Hematopoietic multipotent progenitor cell treated with erythropoietin and hydrocortisone succinate and interleukin-3 and kit ligand, for 8 days (in vitro differentiated cells): ENCODE data around the gene FRY.
"Not testable (repeated sequence)": the region's sequence is repeated elsewhere in the genome, so short reads cannot be mapped to it uniquely, and the experiment has no call there.

Experiments used
- DNase-seq: peaks from one replicate; pipeline ENCODE4 v3.0.0-alpha.2; 2015

Gene FRY

DNA sequence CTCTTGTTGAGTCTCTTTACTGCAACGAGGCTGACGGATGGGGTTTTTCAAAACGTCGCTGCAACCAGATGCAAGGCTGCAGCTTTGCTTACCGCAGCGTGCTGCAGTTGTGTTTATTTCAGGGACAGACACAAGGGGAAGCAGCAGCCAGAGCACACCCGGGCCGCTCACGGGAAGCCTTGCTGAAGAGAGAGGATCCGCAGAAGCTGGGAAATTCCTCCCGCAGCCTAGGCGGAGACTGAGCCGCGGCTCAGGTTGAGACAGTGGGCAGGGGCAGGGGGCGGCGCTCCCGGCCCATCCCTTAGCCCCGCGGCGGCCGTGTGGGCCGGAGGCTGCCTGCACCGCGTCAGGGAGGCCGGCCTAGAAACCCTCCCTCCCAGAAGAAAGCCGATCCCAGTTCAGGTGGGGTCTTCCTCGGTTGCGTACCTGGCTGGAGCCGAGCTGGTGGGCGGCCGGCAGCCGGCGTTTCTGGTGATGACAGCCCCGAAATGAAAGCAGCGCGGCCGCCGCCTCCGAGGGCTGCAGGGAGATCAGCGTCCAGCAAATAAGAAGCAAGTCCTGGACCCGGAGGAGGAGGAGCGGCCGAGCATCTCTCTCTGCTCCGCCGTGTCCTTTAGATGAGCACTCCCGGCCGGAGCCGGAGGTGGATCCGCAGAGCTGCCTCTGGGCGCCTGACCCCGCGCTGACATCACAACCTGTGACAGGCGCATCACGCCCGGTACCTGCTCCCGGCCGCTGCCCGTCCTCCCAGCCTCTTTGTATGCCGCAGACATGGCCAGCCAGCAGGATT, at the start of gene FRY:
TSS of gene FRY (plus strand) at position 750 of the 790 bp plus-strand sequence. CDS start at position 772, 22 bp downstream.
- DNase-seq: peak; percentile 35

DNA sequence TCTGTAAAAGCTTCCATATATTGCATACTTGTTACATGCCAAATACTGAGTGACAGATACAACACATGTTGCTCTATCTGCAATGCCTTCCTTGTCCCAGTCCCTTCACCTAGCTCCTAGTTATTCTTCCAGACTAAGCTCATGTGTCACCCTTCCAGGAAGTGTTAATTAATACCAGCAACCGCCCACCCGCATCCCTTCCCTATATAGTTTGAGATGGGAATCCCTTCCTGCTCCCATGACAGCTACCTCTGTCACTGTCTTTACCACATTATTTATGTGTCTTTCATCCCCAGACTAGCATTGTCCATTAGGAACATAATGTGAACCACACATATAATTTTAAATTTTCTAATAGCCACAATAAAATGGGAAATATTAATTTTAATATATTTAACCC, 49.5 kb upstream of the FRY start:
- no peak for DNase-seq

DNA sequence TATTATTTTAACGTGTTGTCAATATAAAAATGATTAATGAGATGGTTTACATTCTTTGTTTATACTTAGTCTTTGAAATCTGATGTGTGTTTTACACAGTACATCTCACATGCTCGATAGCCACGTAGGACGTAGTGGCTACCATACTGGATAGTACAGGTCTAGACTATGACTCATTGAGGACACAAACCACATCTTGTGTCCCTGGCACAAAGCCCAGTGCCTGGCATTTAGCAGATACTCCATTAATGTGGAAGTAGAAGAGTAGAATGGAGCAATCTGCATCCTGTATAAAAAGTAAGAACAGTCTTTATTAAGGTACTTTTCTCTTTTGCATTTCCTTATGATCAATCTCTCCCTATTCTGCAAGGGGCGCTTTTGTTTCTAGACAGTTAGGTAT, 49.0 kb upstream of the FRY start:
- DNase-seq: peak; percentile 91

DNA sequence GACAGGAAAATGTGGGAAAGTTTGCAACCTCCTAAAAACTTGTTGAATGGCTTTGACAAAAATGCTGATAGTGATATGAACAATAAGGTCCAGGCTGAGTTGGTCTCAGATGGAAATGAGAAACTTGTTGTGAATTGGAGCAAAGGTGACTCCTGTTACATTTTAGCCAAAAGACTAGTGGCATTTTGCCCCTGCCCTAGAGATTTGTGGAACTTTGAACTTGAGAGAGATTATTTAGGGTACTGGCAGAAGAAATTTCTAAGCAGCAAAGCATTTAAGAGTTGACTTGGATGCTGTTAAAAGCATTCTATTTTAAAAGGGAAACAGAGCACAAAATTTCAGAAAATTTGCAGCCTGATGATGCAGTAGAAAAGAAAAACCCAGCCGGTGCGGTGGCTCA, 47.9 kb upstream of the FRY start:
- DNase-seq: not testable (repeated sequence)

DNA sequence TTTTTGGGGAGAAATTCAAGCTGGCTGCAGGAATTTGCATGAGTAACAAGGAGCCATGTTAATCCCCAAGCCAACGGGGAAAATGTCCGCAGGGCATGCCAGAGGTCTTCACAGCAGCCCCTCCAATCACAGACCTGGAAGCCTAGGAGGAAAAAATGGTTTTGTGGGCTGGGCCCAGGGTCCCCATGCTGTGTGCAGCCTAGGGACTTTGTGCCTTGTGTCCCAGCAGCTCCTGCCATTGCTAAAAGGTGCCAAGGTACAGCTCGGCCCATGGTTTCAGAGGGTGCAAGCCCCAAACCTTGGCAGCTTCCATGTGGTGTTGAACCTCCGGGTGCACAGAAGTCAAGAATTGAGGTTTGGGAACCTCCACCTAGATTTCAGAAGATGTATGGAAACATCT, 47.2 kb upstream of the FRY start:
- DNase-seq: not testable (repeated sequence)

DNA sequence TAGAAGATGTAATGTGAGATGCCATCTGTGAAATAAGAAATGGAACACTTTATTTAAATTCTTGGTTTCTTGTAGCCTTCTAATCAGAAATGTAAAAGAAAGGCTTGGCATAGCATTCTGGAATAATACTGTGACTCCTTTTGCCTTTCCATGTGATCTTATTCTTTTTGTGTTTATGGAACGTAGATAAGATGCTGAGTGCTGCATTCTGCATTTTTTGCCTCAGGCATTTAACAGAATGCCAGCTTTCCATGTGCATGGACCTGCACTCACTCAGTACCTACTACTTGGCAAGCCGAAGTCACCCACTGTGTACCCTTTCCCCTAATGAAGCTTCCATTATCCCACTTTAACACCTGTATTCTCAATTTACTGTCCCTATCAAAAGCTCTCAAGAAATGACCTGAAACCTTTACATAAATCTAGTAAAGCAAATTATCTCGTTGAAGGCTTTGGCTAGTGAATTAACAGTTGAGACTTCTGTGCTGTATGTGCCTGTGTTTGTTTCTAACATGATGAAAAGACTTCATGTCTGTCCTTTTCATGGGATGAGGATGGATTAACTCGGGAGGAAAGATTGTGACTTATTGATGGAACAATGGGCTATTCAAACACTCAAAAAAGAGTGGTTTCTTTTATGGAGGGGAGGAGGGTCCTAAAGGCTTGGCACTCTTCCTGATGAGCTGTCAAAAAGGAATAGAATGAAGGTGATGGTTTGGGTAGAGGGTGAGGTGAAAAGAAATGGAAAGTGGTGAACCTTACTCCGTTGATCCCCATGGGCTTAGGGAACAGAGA, 44.7 kb upstream of the FRY start:
- DNase-seq: no peak

DNA sequence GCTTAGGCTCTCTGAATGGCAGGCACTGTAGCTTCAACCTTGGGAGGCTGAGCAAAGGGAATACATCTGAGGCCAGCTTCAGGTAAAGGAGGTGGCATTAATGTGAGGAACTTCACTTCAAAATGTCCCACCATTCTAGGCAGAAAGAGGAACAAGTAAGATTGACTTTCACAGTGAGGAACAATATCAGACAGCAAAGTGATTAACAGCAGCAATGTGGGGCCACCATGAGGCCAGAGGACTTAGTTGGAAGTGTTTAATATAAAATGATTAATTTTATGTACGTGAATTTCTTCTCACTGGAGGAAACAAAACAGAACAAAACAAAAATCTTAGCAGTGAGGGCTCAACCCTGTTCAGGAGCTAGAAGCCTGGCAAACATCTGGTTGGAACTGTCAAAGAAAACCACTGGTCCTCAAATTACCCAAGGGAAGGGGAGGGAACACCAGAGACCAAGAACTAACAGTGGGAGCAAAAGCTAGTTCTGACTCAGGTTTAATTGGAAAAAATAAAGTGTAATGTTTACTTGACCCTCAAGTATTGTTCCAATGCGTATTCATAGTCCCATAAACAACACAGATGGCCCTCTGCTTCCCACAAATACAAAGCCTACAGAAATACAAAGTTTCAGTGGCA, 43.9 kb upstream of the FRY start:
- DNase-seq: no peak

DNA sequence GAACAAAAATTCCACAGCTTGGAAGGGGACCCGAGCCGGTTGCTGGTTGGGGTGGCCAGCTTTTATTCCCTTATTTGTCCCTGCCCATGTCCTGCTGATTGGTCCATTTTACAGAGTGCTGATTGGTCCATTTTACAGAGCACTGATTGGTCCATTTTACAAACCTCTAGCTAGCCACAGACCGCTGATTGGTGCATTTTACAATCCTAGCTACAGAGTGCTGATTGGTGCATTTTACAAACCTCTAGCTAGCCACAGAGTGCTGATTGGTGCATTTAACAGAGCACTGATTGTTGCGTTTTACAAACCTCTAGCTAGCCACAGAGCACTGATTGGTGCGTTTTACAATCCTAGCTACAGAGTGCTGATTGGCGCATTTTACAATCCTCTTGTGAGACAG, 37.2 kb upstream of the FRY start:
- DNase-seq: not testable (repeated sequence)

DNA sequence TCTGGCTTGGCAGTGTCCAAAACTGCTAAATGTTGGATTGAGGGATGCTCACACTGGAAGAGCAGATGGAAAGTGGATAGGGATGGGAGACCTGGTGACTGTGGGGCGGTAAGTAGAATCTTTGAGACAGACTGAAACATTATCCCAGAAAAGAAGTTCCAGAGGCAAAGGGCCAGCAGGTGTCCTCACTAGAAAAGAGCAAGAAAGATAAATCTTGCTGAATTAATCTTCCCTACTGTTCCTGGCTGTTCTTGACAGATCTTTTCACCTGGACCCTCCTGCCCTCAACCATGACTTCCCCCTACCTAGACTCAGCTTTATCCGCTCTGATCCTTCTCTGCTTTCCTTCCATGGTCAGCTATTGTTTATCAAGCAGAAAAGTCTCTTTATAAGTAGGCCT, 35.0 kb upstream of the FRY start:
- no peak for DNase-seq

DNA sequence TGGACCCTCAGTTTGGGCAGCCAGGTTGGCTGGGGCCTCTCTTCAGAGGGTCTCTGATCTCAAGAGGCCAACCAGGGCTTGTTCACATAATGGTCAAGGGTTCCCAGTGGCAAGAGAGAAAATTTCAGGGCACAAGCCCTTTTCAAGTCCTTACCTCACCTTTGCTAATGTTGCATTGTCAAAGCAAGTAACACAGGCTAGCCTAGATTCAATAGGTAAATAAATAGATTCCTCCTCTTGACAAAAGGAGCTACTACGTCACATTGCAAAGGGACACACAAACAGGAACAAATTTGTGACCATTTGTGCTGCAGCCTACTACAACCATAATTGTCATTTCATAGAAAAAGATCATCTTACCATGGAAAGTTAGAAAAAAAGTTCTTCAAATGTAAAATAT, 33.9 kb upstream of the FRY start:
- DNase-seq: no peak

DNA sequence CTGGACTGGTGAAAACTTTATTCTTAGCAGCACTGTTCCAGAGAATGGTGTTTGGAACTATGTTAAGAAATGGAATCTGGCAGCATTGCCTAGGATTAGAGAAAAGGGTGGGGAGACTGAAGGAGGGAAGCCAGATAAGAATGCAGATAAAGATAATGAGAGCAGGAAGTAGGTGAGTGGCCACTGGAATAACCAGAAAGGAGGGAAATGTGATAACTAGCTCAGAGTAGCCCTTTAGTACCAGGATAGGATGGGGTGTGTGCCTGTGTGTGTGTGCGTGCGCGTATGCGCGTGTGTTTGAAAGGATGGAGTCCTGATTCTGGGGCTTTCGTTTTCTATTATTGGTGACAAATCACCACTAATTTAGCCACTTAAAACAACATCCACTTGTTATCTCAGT, 33.4 kb upstream of the FRY start:
- no peak for DNase-seq

DNA sequence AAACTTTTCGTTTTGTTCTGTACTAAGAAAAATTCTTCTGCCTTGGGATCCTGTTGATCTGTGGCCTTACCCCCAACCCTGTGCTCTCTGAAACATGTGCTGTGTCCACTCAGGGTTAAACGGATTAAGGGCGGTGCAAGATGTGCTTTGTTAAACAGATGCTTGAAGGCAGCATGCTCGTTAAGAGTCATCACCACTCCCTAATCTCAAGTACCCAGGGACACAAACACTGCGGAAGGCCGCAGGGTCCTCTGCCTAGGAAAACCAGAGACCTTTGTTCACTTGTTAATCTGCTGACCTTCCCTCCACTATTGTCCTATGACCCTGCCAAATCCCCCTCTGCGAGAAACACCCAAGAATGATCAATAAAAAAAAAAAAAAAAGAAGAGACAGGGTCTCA, 30.8 kb upstream of the FRY start:
- not testable (repeated sequence) for DNase-seq

DNA sequence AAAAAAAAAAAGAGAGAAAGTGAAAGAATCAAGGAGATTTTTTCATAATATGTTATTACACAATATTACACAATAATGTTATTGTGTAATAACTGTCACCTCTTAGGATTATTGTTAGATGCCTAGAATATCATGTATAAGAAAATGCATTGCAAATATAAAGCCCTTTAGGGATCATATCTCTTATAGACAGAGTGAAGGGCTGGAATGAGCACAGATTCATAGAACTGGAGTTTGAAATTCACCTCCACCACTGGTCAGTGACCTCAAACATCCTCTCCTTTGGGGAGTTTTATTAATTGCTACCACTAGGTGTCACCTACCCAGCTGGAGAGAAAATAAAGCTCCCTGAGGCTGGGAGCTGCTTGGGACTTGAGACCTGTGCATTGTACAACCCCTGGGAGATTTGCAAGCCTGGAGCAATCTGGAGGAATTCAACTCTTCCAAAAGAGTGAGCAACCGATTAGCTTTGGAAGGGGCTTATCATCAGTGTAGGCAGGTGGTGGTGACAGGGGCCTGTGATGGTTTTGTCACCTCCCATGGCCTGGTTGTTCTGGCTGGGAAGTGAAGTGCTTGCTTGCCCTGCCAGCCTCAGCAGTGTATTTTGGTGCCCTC, 30.3 kb upstream of the FRY start:
- DNase-seq: peak; percentile 62

DNA sequence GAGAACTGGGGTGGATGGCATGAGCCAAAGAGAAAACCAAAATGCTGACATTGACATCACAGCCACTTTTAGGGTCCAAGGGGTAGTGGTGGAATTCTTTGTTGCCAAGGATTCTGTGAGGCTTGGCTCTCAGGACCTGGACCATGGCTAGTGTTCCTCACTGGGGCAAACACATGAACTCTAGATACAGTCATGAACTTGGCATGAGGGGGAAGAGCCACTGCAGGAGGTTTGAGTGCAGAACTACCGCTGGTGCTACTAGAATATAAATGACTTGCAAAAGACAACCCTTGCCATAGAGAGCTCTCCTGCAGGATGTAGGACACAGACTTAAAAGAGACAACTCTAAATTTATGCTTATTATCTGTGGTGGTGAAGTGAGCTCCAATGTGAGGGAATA, 29.8 kb upstream of the FRY start:
- no peak for DNase-seq

DNA sequence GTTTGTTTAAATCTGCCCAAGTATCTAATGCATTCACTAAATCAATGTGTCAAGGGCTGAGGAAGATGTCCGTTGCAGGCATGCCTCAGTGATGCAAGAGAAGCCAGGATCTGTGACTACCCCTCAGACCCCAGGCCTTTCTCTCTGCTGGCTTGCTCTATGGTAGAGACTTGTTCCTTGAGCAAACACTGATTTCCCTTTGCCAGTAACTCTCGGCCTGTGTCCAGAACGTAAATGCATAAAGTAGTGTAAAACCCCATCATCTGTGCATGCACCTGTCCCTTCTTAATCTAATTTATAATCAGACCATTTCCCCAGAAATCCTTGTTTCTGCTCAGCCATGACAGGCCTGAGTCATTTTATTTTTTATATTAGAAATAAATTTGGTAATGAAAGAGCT, 28.7 kb upstream of the FRY start:
- no peak for DNase-seq

DNA sequence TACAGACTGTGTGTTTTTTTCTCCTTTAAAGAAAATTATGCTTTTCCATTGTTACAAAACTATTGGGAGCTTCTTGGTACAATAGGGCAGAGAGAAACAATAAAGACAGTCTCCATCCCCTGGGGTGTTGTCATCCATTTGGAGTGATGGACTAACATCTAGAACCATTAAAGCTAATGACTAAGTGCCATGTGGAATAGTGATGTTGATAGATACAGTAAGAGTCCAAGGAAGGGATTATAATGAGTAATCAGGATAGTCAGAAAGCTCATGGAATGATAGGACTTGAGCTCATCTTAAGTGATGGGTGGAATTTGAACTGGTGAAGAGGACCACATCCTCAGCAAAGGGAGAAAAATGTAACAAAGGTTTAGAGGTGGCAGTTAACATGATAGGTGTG, 24.1 kb upstream of the FRY start:
- DNase-seq: no peak

DNA sequence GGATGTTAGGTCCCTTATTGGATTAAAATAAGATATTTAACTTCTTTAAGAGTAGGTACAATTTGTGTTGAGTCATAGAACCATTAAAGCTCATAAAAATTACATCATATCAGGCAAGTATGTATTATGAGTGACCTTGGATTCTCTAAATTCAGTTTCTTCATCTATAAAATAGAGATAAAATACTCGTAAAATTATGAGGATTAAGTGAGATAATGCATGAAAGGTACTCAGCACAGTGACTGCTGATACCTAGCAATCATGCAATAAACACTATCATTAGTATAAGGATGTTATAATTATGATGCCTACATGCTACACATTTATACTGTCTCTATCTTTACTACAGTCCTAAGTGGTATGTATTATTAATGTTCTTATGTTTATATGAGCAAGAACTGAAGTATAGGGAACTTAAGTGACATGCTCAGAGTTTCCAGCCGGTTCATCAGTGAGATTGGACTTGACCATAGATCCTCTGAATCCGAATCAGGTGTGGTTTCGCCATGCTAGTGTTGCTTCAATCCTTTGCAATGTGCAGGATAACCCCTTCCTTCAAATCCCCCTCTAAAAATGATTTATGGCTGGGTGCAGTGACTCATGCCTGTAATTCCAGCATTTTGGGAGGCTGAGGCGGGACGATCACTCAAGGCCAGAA, 22.9 kb upstream of the FRY start:
- DNase-seq: no peak

DNA sequence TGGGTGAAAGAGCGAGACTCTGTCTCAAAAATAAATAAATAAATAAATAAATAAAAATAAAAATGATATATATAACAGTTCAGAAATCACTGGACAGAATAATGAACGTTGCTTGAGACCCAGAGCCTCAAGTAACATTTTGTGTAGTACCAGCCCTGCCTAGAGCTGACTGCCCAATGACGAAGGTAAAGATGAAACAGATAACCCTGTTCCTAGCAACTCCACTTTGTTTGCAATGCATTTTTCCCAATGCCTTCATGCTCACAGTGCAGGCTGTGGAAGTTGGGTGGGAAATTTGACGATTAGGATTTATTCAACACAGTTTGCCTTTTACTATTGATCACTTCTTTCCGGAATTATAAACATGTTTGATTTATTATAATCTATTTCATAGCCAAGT, 22.2 kb upstream of the FRY start:
- DNase-seq: no peak

DNA sequence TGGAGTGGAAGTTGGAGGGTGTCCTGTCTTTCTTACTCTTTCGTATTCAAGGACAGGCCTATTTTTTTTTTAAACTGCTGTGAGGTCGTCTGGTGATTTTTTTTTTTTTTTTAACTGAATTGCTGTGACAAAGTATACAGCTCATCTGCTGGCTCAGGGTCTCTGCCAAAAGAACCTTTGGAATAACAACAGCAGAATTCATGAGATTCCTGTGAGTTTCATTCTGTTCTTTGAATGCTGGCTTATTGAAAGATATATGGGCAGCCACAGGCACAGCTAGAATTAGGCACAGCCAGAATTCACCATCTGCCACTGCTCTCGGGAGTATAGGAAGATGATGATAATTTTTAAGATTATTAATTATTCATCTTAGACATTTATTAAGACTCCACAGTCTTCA, 21.4 kb upstream of the FRY start:
- no peak for DNase-seq

DNA sequence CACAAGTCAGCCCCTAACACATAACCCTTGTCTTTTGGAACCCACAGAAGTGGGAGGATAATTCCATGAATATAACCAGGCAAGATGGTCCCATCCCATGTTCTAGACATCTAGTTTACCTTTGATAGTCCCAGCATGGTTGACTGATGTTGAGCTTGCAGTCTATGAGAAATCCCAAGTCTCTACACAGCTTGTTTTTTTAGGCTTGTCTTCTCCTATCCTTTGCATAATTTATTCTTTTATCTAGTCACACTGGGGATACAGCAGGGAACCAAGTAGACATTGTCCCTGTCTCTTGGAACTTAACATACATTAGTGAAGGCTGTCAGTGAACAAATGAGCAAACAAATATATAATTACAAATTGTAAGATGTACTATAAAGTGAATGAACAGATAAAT, 19.6 kb upstream of the FRY start:
- DNase-seq: no peak

DNA sequence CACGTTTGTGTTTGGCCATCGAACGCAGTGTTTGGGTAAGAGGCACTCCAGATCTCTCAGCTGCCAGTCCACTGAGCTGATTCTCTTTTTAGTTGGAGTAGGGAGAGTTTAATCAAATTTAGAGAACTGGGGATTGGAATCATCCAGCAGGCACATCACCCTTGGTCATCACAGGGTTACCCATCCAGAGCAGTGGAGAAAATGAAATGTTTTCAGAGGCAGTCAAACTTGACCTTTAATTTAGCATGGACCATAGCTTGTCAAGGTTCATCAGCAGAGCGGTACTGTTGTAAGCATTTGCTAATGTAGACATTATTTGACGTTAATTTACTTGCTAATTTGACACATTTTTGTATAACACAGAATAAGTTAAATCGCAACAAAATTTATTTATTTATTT, 18.4 kb upstream of the FRY start:
- DNase-seq: no peak

DNA sequence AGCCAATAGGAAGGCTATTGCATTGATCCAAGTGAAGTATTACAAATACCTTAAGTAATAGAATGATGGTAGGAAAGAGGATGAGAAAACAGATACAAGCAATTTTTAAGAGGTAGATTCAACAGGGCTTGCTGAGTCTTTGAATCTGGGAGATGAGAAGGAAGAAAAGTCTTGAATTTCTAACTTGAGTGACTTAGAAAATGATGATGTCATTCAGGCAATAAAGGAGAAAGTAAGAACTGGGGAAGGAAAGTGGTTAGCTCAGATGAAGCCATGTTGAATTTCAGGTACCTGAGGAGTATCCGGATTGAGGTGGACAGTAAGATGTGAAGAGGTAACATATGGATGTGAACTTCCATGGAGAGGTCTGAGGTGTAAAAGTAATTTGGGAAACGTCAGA, 15.5 kb upstream of the FRY start:
- no peak for DNase-seq

DNA sequence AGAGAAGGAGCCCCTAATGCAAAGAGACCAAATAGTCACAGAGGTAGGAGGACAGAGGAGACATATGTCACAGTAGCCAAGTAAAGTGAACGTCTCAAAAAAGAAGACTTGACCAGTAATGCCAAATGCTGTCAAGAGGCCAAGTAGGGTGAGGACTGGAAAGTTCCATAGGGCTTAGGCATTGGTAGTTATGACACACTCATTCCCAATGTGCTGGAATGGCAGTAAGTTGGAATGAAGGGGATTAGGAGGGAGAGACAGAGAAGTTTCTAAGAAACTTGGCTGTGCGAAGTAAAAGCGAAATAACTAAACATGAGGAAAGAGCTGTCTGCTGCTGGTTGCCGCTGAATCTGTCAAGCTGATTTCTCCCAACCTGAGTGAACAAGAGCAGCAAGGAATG, 14.9 kb upstream of the FRY start:
- no peak for DNase-seq
